ENCODE data around the gene SMC3.
"Not testable (repeated sequence)": the region's sequence is repeated elsewhere in the genome, so short reads cannot be mapped to it uniquely, and the experiment has no call there.

SMC3 gene

DNA sequence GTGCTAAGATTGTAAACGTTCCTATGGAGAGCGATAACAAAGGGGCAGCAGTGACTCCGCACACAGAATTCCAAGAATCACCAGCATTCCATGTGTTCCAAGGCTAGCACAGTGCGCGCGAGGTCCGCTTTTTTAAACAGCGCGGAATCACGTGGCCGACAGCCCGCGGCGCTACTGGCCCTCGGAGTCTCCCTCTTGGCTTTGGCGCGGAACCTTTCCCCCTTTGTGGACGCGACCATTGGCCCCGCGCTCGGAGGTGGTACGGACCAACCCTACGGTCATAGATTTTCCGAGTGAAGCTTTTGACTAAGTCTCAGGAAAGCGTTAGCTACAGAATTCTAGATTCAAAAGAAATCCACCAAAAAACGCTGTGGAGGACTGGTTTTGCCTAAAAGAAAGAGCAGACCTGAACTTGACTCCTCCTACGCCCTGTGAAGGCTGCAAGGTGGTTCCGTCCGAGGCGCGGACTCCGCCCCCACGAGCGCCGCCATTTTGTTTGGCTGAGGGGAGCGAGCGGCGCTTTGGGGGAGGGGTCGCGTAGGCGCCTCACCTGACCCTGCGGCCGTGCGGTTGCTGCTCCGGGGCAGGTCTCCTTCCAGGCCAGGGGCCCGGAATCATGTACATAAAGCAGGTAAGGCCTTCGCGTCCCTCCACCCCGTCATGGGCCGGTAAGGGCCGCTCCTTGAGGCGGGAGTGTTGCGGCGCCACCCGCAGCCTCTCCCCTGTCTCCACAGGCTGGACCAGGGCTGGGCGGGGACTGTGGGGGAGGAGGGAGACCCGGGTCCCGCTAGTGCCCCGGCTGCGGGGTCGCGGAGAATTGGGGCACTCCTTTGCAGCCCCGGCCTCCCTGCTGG lies at the start of gene SMC3:
TSS of gene SMC3 (plus strand) at position 495 of the 854 bp plus-strand sequence. CDS start at position 617, 122 bp downstream.
- DNase-seq = peak; percentile 75 to 88

GRCh38 chr10:110522365-110522988 lies 45.0 kb upstream of the SMC3 start:
- no peak for DNase-seq

DNA sequence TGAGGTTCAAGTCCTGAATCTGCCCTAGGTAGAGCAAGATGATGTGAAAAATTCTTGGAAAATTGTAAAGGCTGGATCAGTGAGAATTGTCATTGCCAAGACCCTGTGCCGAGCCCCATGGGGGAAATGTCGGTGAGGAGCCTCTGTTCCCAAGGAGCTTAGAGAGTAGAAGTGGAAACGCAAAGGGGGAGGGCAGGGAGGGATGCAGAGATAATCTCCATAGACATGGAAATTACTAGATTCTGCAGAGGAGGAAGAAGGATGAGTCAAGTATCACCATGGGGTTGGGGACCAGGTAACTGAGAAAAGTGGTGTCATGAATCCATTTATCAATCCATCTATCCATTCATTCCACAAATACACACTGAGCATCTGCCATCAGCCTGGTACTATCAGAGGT lies 43.8 kb upstream of the SMC3 start:
- no peak for DNase-seq

- DNase-seq = no peak
Observed at GRCh38 chr10:110524179-110524858, 43.2 kb upstream of the SMC3 start.

GRCh38 chr10:110524859-110525232 lies 42.6 kb upstream of the SMC3 start:
- no peak for DNase-seq

DNA sequence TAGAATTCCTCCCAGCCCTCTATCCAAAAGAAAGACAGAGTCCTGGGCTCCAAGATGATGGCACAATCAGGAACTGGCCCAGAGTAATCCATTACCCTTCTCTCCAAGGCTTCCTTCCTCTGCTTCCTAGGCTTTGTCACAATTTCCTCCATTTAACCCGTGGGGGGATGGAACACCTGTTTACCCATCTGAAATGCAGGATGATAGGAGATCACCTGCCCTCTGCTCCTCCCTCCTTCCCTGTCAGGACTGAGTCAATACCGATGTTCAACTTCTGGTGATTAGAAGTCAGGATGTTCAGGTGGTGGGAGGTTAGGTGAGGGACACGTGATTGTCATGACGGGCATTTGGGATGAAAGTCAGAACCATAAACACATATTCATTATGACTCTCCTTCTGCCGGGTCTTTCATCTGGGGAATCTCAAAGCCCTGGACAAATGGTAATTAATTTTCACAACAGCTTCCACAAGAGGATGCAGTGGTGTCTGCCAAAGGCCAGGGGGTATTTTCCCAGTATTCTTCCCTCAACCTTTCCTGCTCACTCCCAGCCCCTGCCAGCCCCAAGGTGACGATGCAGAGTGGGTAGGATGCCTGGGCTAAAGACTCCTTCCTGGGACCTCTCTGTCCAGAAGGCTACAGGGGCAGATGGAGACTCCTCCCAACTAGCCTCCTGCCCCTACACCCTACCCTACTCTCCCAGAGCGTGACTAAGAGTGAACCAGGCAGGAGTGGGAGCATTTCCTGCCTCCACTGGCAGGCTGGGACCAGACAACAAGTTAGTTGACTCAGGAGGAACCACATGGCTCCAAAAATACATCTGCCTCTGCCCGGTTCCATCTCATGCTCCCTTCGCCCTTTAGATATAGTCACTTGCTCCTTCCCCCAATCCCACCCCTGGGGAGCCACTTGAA lies 41.9 kb upstream of the SMC3 start:
- peak; percentile 29 to 30 for DNase-seq

- peak; percentile 45 to 47 for DNase-seq
Observed at GRCh38 chr10:110527731-110528171, 39.7 kb upstream of the SMC3 start.

GRCh38 chr10:110528224-110528996 lies 39.1 kb upstream of the SMC3 start:
- DNase-seq = peak in 1 of 2 experiments; percentile 26

- not testable (repeated sequence) for DNase-seq
Observed at GRCh38 chr10:110528997-110529524, 38.4 kb upstream of the SMC3 start.

DNA sequence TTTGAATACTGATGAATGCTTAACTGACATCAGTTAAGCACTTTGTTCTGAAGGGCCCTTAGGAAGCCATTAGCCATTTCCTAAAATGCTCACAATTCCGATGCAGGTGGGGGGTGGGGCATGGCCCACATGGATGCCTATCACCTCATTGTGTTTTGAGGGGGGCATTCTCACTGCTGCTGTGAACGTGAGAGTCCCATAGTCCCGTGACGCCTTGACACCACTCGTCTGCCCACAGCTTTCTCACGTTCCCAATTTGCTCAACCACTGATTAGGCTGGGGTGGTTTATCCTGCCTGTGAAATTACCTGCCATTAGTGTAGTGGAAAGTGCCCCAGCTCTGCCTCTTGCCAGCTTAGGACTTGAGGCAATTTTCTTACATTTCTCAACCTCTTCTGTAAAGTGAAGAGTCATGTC lies 37.9 kb upstream of the SMC3 start:
- DNase-seq = no peak

DNA sequence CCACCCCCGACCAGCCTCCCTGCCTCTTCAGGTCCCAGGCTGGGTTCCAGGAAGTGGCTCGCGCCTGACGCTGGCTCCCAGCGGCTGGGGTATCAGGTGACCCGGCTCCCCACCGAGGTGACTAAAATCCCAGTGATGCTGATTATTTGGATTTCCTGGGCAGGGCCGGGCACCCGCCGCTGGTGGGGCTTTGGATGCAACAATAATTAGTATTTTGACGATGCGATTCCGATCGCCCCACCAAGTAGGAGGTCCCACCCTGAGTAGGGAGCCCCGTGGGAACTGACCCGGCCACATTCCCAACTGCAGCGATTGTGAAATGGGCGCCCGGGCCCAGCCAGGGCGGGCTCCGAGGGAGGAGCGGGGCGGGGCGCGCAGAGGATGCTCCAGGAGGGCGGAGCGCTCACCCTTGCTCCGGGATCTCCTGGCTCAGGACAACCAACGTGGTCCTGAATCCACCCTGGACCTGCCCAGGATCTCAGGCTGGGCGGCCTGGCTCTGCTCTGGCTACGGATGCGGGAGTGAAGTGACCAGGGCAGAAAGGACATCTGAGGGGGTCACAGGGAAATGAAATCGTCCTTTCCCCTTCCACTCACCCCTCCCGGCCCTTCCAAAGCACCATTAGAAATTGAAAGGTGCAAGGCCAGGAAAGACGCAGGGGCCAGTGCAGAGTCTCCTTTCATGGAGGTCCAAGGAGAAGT lies 37.2 kb upstream of the SMC3 start:
- DNase-seq = peak; percentile 66 to 85

DNA sequence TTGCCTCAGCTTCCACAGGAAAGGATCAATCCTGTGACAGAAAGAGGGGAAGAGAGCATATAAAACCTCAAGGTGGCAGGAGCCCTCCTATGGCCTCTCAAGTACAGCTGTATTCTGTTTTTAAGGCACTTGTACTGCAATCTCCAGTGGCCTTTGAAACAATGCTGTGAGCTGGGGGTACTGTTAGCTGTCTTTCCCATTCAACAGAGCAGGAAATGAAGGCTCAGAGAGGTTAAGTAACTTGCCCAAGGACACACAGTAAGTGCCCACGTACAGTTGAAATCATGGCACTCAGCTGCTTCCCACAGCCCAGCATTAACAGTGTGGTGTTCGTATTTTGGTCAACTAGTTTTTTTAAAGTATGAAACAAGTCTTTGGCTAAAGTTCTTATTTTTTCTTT lies 35.8 kb upstream of the SMC3 start:
- DNase-seq = no peak

GRCh38 chr10:110532628-110533027 lies 34.9 kb upstream of the SMC3 start:
- DNase-seq = not testable (repeated sequence)

DNA sequence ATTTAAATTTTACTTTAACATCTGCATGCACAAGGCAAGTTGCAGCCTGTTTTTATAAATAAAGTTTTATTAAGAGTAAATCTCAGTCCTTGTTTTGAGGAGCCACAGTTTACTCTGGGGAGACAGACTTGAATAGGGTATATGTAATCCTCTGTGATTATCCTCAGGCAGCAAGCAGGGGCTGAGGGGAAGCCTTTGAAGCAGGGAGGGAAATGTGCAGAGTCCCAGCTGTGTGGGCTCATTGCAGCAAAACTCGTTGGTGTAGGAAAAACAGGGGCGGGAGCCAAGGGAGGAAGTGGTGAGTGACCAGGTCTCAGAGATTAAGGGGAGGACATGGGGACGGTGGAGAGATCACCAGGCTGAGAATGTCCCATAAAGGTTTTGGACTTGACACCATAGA lies 34.3 kb upstream of the SMC3 start:
- no peak for DNase-seq

- DNase-seq = no peak
Observed at GRCh38 chr10:110534571-110534970, 32.9 kb upstream of the SMC3 start.

DNA sequence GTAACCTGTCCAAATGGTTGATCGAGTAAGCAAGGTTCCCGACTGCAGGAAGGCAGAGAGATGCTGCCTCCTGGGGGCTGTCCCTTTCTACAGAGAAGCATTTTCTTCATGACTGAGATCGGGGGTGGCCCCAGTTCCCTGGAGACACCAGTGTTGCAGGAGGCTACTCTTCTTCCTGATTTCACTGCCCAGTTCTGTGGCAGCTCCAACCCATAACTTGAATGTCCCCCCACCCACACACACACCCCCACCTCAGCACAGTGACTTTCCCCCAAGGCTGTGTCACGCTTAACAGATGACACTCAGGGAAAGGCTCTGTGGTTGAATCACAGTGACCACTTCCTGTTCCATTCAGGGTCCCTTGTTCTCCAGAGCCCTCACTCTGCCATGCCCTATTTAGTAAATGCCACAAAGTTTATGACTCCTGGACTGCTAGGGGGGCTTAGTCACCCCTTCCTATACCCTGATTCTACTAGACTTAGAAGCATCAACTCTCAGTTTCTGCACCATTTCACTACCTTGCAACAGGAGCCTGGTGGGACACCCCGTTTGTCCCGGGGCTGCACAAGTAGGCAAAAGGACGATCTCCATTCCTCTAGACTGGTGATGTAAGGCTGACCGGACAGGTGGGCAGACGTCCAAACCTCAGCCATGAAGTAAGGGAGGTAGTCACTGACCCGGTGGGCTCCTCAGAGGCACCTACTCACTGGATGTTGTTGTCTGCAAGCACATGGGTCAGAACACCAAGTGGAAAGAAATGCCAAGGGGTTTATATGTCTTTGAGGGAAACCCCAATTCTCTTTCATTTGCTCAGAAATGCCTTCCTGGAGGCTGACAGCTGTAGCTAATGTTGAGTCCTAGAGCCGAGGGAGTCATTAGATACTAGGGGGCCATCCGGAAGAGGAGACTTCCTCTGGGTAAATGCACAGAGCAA lies 31.3 kb upstream of the SMC3 start:
- peak; percentile 30 to 63 for DNase-seq

DNA sequence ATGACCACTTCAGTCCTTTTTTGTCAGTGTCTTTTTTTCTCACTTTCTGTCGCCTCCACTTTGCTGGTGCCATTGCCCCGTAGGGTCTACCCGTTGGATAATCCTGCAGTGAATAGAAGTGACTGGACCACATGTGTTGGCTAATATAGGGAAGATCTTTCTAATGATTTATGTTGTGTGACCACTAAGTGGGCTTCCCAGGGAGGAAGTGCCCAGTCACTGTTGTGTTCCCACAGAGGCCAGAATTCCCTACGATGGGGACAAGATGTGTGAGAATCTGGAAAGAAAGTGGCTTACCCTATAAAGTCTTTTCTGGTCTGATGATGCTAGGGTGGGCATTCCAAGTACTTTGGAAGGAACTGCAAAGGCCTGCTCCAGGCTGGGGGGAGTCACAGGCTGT lies 28.4 kb upstream of the SMC3 start:
- DNase-seq = no peak

DNA sequence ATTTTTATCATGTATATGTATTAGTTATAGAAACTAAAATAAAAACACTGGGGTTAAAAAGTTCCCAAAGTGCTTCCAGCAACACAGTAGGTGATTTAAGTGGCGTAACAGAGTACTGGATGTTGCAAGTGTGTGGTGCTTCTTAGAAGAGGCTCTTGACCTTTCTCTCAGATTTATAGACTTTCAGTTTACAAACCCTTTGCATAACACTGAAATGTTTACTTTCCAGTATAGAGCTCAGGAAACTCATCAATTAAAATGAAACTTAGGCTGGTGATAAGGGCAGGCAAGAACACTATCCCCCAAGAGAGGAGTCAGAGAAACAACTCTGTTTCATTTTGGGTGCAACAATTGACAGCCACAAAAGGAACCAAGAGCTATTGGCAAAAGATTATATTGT lies 27.5 kb upstream of the SMC3 start:
- DNase-seq = no peak

DNA sequence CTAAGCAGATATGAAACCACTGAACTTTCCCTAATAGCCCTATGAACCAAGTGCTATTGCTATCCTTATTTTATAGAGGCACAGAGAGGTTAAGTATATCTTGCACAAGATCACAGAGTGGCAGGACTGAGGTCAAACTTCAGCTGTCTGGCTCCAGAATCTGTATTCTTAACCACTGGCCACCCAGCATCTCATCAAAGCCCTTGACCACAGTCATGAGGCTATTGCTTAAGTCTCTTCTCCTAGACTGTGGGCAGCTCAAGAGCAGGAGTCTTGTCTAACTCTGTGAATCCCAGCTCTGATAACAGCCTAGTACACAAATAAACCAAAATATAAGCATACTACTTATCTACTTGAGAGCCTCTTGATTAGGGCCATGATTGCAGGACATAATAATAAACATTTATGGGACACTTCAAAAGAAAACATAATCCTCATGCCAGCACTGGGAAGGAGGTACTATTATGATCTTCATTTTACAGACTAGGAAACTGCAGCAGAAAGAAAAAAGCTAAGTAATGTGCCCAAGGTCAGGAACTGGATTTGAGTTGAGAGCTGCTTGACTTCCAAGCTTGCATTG lies 22.4 kb upstream of the SMC3 start:
- no peak for DNase-seq

Data from SW 1271 (cell line).